Measurements from ENCODE around the gene C1orf116.

Gene C1orf116

GRCh38 chr1:207024202-207025145, 8.1 kb downstream of the C1orf116 start:
- Histone ChIP-seq H3K4me3 (no peak overlapping the region), H3K9me3 (no peaks in the 10 kb centered on the region), H3K4me1 (no peaks in the 10 kb centered on the region), H3K36me3 (replicated peaks) (no peaks in the 10 kb centered on the region), H3K27me3 (ENCODE audit: low read depth) (peaks cover 7% of the 10 kb centered on the region)
- in situ Hi-C loops (cut with MboI; ENCODE audit: low sequenced_read_pairs), result no loop called here
- no peak for DNase-seq (ENCODE audit: low spot score in 2 of 2)

GRCh38 chr1:207022996-207023679, 9.4 kb downstream of the C1orf116 start:
- no peaks in the 10 kb centered on the region for H3K36me3 ChIP-seq (replicated peaks)
- in situ Hi-C loops (cut with MboI; ENCODE audit: low sequenced_read_pairs), result no loop called here
- no peaks in the 10 kb centered on the region for H3K4me1 ChIP-seq
- H3K27me3 ChIP-seq (ENCODE audit: low read depth), result peaks cover 4% of the 10 kb centered on the region; the same call in 1 of the 2 replicates
- H3K4me3 ChIP-seq, result no peak overlapping the region
- no peak for DNase-seq (ENCODE audit: low spot score in 2 of 2)
- H3K9me3 ChIP-seq, result no peaks in the 10 kb centered on the region

GRCh38 chr1:207021876-207022596, 10.5 kb downstream of the C1orf116 start:
- Histone ChIP-seq H3K27me3 (ENCODE audit: low read depth) (no peaks in the 10 kb centered on the region; the same call in 1 of the 2 replicates), H3K36me3 (replicated peaks) (no peaks in the 10 kb centered on the region), H3K9me3 (no peaks in the 10 kb centered on the region), H3K4me1 (no peaks in the 10 kb centered on the region), H3K4me3 (no peak overlapping the region)
- in situ Hi-C loops (cut with MboI; ENCODE audit: low sequenced_read_pairs), result no loop called here
- DNase-seq (ENCODE audit: low spot score in 2 of 2), result no peak

- no peak for DNase-seq (ENCODE audit: low spot score in 2 of 2)
- Histone ChIP-seq H3K4me1 (no peaks in the 10 kb centered on the region), H3K36me3 (replicated peaks) (no peaks in the 10 kb centered on the region), H3K9me3 (no peaks in the 10 kb centered on the region), H3K27me3 (ENCODE audit: low read depth) (no peaks in the 10 kb centered on the region; the same call in 1 of the 2 replicates), H3K4me3 (no peak overlapping the region)
- in situ Hi-C loops (cut with MboI; ENCODE audit: low sequenced_read_pairs), result no loop called here
Observed at GRCh38 chr1:207021139-207021861, 11.3 kb downstream of the C1orf116 start.

GRCh38 chr1:207020709-207021107, 11.8 kb downstream of the C1orf116 start:
- DNase-seq (ENCODE audit: low spot score in 2 of 2), result no peak
- Histone ChIP-seq H3K36me3 (replicated peaks) (no peaks in the 10 kb centered on the region), H3K4me1 (no peaks in the 10 kb centered on the region), H3K4me3 (no peak overlapping the region), H3K27me3 (ENCODE audit: low read depth) (no peaks in the 10 kb centered on the region), H3K9me3 (no peaks in the 10 kb centered on the region)
- in situ Hi-C loops (cut with MboI; ENCODE audit: low sequenced_read_pairs), result no loop called here

- Histone ChIP-seq H3K9me3 (no peaks in the 10 kb centered on the region), H3K36me3 (replicated peaks) (no peaks in the 10 kb centered on the region), H3K27me3 (ENCODE audit: low read depth) (no peaks in the 10 kb centered on the region), H3K4me1 (no peaks in the 10 kb centered on the region), H3K4me3 (no peak overlapping the region)
- DNase-seq (ENCODE audit: low spot score in 2 of 2), result no peak
- in situ Hi-C loops (cut with MboI; ENCODE audit: low sequenced_read_pairs), result no loop called here
Observed at GRCh38 chr1:207020065-207020708, 12.4 kb downstream of the C1orf116 start.

- H3K27me3 ChIP-seq (ENCODE audit: low read depth), result no peaks in the 10 kb centered on the region
- in situ Hi-C loops (cut with MboI; ENCODE audit: low sequenced_read_pairs), result no loop called here
- H3K36me3 ChIP-seq (replicated peaks), result no peaks in the 10 kb centered on the region
- H3K4me3 ChIP-seq, result no peak overlapping the region
- no peaks in the 10 kb centered on the region for H3K4me1 ChIP-seq
- DNase-seq (ENCODE audit: low spot score in 2 of 2), result no peak
- H3K9me3 ChIP-seq, result no peaks in the 10 kb centered on the region
Observed at GRCh38 chr1:207019661-207020060, 12.9 kb downstream of the C1orf116 start.

- no peak overlapping the region for H3K4me3 ChIP-seq
- H3K4me1 ChIP-seq, result no peaks in the 10 kb centered on the region
- no peaks in the 10 kb centered on the region for H3K27me3 ChIP-seq (ENCODE audit: low read depth)
- no peaks in the 10 kb centered on the region for H3K9me3 ChIP-seq
- in situ Hi-C loops (cut with MboI; ENCODE audit: low sequenced_read_pairs), result no loop called here
- DNase-seq (ENCODE audit: low spot score in 2 of 2), result no peak
- no peaks in the 10 kb centered on the region for H3K36me3 ChIP-seq (replicated peaks)
Observed at GRCh38 chr1:207019161-207019560, 13.4 kb downstream of the C1orf116 start.

GRCh38 chr1:207018707-207019106, 13.8 kb downstream of the C1orf116 start:
- no peaks in the 10 kb centered on the region for H3K36me3 ChIP-seq (replicated peaks)
- H3K4me1 ChIP-seq, result no peaks in the 10 kb centered on the region
- no peak overlapping the region for H3K4me3 ChIP-seq
- in situ Hi-C loops (cut with MboI; ENCODE audit: low sequenced_read_pairs), result no loop called here
- H3K9me3 ChIP-seq, result no peaks in the 10 kb centered on the region
- no peaks in the 10 kb centered on the region for H3K27me3 ChIP-seq (ENCODE audit: low read depth)
- no peak for DNase-seq (ENCODE audit: low spot score in 2 of 2)

- no peak for DNase-seq (ENCODE audit: low spot score in 2 of 2)
- Histone ChIP-seq H3K9me3 (no peaks in the 10 kb centered on the region), H3K4me1 (no peaks in the 10 kb centered on the region), H3K4me3 (no peak overlapping the region), H3K27me3 (ENCODE audit: low read depth) (no peaks in the 10 kb centered on the region), H3K36me3 (replicated peaks) (no peaks in the 10 kb centered on the region)
- in situ Hi-C loops (cut with MboI; ENCODE audit: low sequenced_read_pairs), result no loop called here
Observed at GRCh38 chr1:207017615-207018559, 14.7 kb downstream of the C1orf116 start.

- H3K4me3 ChIP-seq, result no peak overlapping the region
- no peaks in the 10 kb centered on the region for H3K9me3 ChIP-seq
- H3K4me1 ChIP-seq, result no peaks in the 10 kb centered on the region
- DNase-seq (ENCODE audit: low spot score in 2 of 2), result no peak
- H3K27me3 ChIP-seq (ENCODE audit: low read depth), result no peaks in the 10 kb centered on the region
- in situ Hi-C loops (cut with MboI; ENCODE audit: low sequenced_read_pairs), result no loop called here
- no peaks in the 10 kb centered on the region for H3K36me3 ChIP-seq (replicated peaks)
Observed at GRCh38 chr1:207015791-207016190, 16.8 kb downstream of the C1orf116 start.

- no peak for DNase-seq (ENCODE audit: low spot score in 2 of 2)
- H3K4me1 ChIP-seq, result no peaks in the 10 kb centered on the region
- in situ Hi-C loops (cut with MboI; ENCODE audit: low sequenced_read_pairs), result no loop called here
Observed at GRCh38 chr1:207014728-207015127, 17.8 kb downstream of the C1orf116 start.

More at GRCh38 chr1:207014728-207015127, 17.8 kb downstream of the C1orf116 start:
- Histone ChIP-seq H3K27me3 (ENCODE audit: low read depth) (no peaks in the 10 kb centered on the region), H3K4me3 (no peak overlapping the region), H3K36me3 (replicated peaks) (no peaks in the 10 kb centered on the region), H3K9me3 (no peaks in the 10 kb centered on the region)

All from HAP-1 (cell line).